Ecto neural progenitor cell (in vitro differentiated cells): ENCODE data around the gene RPS28.
"Not testable (repeated sequence)": the region's sequence is repeated elsewhere in the genome, so short reads cannot be mapped to it uniquely, and the experiment has no call there.

ENCODE experiments used
- DNase-seq: peaks from one replicate; pipeline ENCODE4 v3.0.0-alpha.2; 2018; ENCODE audit warnings: low spot score

The RPS28 gene

GRCh38 chr19:8320564-8321066 is 681 bp upstream of the RPS28 start:
- DNase-seq = no peak

- DNase-seq = no peak
These were observed 816 bp downstream of the RPS28 start for GRCh38 chr19:8321986-8322637.

DNA sequence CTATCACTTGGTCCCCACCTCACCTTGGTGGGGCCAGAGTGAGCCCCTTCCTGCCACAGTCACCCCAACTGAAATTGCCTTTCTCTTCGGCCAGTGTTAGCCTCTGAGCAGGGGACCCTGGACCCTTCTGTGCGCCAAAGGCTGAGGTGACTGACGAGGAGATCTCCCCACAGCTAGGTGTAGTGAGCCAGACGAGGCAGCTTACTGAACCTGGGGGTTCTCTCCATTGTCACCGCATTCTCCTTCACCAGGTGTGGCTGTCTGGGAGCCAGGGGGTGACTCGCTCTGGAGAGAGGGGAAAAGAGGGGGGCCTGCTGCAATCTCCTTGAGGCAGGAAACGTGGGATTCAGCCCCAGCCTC is 1.3 kb downstream of the RPS28 start:
- DNase-seq = no peak

- DNase-seq = no peak
These were observed 2.5 kb downstream of the RPS28 start for GRCh38 chr19:8323781-8324185.

- DNase-seq = no peak
These were observed 3.1 kb downstream of the RPS28 start for GRCh38 chr19:8324186-8325050.

- DNase-seq = no peak
These were observed 4.2 kb downstream of the RPS28 start for GRCh38 chr19:8325454-8325853.

GRCh38 chr19:8329996-8330395 is 8.7 kb downstream of the RPS28 start:
- no peak for DNase-seq

- no peak for DNase-seq
These were observed 10.1 kb downstream of the RPS28 start for GRCh38 chr19:8331263-8331845.

- no peak for DNase-seq
These were observed 11.9 kb downstream of the RPS28 start for GRCh38 chr19:8332976-8333766.

DNA sequence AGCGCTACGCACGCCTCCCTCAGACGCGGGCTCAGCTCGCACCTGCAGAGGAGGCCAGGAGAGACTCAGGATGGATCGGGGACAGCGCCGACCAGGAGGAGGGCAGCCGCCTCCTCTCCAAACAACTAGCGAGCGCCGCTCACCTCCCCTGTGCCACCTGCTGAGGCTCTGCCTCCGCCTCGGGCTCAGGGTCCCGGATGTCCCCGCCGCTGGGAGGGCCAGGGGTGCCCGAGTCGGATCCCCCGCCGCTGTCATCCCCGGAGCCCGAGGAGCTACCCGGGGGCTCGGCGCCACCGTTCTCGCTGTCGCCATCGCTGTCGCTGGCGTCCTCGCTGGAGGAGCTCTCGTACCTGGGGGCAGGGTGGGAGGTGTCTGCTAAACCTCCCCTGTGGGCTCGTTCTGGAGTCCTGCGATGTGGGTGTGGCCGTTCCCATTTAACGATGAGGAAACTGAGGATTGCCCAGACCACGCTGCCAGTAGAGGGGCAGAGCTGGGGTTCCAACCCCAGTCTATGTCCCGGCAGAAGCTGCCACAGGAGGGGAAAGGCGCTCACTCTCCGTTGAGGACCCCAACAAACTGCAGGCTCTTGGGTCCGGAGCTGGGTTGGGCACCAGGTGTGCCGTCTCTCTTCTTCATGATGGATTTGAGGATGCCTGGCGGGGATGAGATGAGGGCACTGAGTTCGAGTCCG is 12.6 kb downstream of the RPS28 start:
- DNase-seq = peak; percentile 59

DNA sequence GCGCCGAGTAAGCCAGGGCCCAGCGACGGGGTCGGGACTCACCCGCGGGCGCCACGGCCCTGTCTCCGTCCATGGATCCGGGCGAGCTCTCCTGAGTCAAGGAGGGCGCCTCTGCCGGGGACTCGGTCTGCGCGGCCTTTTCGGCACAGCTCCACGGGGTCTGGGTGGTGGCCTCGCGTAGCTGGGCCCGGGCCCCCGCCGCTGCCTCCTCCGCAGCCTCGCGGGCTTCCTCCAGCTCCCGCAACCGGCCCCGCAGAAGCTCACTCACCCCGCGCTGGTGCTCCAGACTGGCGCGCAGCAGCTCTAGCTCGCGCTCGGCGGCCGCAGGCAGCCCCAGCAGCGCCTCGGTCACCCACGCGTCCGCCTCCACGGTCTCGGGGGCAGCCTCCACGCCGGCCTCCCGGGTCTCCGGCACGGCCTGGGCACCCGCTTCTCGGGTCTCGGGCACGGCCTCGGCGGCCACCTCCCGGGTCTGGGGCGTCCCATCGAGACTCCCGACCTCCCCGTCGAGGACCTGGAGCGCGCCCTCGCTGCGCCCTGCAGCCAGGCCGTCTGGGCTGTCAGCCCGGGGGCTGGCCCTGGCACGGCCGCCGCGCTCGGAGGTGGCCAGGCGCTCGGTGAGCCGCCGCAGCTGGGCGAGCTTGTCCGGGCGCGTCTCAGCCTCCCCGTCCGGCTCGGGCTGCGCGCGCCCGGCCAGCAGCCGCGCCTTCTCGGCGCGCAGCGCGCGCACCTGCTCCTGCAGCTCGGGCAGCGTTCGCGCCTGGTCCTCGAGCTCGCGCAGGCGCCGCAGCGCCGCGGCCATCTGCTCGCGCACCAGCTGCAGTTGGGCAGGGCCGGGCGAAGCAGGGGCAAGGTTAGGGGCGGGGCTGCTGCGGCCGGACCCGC is 13.4 kb downstream of the RPS28 start:
- DNase-seq = peak; percentile 82

DNA sequence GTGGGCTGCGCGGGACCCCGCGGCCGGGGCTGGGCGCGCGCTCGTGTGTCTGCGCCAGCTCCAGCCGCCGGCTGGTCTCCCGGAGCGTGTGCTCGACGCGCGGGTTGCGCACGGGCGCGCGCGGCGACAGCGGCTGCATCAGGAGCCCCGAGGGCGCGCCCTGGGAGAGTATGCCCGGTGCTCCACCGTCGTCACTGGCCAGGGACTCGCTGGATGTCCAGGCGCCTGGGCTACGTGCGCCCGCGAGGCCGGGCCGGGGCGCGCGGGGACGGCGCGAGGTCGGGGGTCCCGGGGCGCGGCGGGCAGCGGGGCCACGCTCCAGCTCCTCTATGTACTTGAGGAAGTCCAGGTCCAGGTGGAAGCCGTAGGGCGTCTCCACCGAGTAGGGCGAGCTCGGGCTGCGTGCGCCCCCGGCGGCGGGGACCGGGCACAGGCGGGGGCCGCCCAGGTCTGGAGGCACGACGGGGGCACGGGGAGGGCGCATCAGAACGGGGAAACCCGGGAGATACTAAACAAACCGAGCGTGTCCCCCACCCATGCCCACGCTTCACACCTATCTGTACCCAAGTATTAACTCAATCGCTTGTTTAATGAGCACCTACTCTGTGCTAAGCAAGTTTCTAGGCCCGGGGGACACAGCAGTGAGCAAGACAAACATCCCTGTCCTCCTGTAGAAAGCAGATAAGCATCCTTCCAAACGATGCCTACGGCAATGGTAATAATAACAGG is 14.2 kb downstream of the RPS28 start:
- peak; percentile 70 for DNase-seq

DNA sequence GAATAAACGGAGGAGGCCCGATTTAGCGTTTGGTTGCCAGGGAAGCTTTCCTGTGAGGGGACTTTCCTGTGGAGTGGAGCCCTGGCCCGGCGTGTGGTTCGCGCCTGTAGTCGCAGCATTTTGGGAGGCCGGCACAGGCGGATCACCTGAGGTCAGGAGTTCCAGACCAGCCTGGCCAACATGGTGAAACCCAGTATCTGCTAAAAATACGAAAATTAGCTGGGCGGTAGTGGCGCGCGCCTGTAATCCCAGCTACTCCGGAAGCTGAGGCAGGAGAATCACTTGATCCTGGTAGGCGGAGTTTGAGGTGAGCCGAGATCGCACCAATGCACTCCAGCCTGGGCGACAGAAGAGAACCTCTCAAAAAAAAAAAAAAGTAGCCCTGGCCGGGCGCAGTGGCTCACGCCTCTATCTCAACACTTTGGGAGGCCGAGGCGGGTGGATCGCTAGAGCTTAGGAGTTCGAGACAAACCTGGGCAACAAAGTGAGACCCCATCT is 14.8 kb downstream of the RPS28 start:
- DNase-seq = no peak

DNA sequence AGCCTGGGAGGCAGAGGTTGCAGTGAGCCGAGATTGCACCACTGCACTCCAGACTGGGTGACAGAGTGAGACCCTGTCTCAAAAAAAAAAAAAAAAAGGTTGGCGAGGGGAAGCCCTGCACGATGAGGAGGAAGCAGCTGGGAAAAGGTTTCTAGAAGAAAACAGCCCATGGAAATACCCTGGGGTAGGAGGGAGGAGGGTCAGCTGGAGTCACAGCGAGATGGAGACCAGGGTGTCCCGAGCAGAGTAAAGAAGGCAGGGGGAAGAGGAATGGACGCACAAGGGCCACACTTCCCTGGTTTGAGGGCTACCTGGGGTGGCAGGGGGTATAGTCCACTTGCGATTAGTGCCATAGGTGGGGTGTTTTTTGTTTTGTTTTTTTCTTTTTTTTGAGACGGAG is 15.4 kb downstream of the RPS28 start:
- no peak for DNase-seq

DNA sequence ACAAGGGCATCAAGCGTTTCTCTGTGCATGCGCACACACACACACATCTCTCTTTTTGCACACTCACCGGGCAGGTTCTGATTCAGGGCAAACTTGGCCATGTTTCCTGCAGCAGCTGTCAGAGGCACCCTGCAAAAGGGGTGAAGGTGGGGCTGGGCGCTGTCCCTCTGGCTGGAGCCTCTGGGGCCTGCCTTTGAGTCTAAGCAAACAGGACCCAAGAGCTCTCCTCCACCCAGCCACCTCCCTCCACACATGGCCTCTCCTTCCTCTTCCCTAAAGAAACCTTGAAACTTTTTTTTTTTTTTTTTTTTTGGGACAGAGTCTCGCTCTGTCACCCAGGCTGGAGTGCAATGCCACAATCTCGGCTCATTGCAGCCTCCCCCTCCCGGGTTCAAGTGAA is 16.4 kb downstream of the RPS28 start:
- no peak for DNase-seq

DNA sequence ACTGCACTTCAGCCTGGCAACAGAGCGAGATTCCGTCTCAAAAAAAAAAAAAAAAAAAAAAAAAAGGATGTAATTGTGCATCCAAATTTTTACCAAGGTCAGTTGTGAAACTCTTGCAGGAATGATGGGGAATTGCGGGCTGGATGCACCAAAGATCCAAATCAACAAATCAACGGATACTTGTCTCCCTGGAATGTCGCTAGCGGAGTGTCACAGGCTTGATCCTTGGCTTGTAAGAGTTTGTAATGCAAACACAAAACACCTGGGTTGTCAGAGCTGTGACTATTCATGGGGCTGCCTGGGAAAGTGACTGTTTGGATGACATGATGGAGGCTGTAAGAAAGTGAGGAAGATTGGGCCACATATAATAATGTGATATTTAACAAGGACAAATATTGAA is 17.5 kb downstream of the RPS28 start:
- no peak for DNase-seq

DNA sequence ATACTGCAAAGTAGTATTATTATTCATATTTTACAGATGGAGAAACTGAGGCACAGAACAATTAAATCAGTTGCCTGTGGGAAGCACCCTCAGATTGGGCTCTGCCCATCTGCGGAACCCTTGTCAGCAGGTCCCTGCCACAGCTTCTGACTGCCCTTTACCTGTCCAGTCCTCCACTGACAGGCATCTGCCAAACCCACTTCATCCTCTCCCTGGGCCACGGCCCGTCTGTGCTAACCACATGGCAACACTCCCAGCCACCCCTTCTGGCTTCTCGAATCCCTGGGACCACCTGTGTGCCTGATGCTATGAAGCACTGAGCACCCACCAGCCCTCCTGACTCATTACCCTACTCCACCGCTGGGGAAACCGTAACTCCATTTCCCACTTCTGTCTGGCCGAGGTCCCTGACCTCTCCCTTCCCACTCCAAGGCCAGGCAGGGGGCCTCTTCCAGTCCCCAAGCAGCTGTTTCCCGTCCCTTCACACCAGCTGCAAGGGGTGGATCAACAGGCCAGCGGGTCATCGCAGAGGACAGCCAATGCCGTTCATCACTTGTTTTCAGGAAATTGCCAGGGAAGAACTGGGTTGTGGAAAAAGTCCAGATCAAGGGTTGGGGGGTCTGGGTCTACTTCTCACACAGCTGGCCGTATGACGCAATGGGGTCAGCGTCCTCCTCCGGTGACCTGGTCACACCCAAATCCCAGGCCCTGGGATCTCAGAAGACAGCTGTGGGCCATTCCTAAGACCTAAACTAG is 19.2 kb downstream of the RPS28 start:
- no peak for DNase-seq

- not testable (repeated sequence) for DNase-seq
These were observed 20.2 kb downstream of the RPS28 start for GRCh38 chr19:8341504-8341903.

- peak; percentile 49 for DNase-seq
These were observed 21.0 kb downstream of the RPS28 start for GRCh38 chr19:8342316-8342683.
